ENCODE results near the gene GRK5. TPM values are rescaled to one million over a fixed set of nuclear protein-coding genes. Genes with fewer than 3 reads are reported as not detected.

GRK5 gene
- polyA plus RNA-seq, 1 donor from 2014 or later, result 34.9 TPM

DNA sequence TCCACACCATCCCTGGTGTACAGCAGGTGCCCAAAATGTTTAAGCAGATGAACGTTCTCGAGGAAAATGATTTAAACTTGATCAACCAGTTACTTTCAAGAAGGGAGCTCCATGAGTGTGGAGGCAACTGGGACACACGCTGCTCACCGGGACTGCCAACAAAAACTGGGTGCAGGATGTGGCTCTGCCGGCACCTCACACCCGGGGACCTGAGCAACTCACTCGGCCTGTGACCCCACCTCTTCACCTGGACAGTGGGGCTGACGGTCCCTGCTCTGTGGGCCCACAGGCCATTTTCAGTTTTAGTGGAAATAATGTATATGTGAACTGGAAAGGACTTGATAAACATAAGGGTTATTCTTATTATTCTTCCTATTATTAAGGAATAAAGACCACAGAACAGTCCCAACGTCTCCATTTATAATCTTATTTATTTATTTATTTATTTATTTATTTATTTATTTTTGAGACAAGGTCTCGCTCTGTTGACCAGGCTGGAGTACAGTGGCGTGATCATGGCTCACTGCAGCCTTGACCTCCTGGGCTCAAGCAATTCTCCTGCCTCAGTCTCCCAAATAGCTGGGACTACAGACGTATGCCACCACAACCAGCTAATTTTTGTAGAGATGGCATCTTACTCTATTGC is 274.5 kb downstream of the GRK5 start:
- Histone ChIP-seq H2AFZ (ENCODE audit: low read depth, low read length) (no peak overlapping the region), H4K20me1 (ENCODE audit: insufficient read depth) (no peaks in the 10 kb centered on the region), H3K9ac (ENCODE audit: low read length) (no peak overlapping the region), H3K9me3 (ENCODE audit: low read length) (no peaks in the 10 kb centered on the region), H3K27me3 (ENCODE audit: insufficient read depth, low read depth, low read length) (no peaks in the 10 kb centered on the region), H3K27ac (ENCODE audit: low read length) (no peak overlapping the region), H3F3A (ENCODE audit: insufficient read depth, low read length, poor library complexity, severe bottlenecking) (no peaks in the 10 kb centered on the region), H3K4me3 (ENCODE audit: low read length) (no peak overlapping the region), H3K4me2 (ENCODE audit: low read length) (no peak overlapping the region), H3K79me2 (replicated peaks; ENCODE audit: insufficient read depth, low read length) (no peaks in the 10 kb centered on the region), H3K9me2 (ENCODE audit: insufficient read depth, low read length) (no peaks in the 10 kb centered on the region), H3K36me3 (ENCODE audit: insufficient read depth, low read length) (no peaks in the 10 kb centered on the region)
- no peak for TF ChIP-seq MXI1 (conservative IDR thresholded peaks at IDR 0.05; ENCODE audit: poor library complexity, severe bottlenecking)
- TF ChIP-seq SMC3 (conservative IDR thresholded peaks at IDR 0.05; ENCODE audit: poor library complexity), result no peak
- no peak for TF ChIP-seq RAD21 (conservative IDR thresholded peaks at IDR 0.05)
- TF ChIP-seq CTCF (IDR thresholded peaks at IDR 0.05; ENCODE audit: poor library complexity, severe bottlenecking), result no peak
- no peak for TF ChIP-seq TAF1 (IDR thresholded peaks at IDR 0.05; ENCODE audit: low read depth)
- no peak for TF ChIP-seq EP300 (conservative IDR thresholded peaks at IDR 0.05; ENCODE audit: poor library complexity, severe bottlenecking)
- no peak for TF ChIP-seq EZH2 (IDR thresholded peaks at IDR 0.05; ENCODE audit: borderline replicate concordance, insufficient read depth, low read length, poor library complexity, severe bottlenecking)

DNA sequence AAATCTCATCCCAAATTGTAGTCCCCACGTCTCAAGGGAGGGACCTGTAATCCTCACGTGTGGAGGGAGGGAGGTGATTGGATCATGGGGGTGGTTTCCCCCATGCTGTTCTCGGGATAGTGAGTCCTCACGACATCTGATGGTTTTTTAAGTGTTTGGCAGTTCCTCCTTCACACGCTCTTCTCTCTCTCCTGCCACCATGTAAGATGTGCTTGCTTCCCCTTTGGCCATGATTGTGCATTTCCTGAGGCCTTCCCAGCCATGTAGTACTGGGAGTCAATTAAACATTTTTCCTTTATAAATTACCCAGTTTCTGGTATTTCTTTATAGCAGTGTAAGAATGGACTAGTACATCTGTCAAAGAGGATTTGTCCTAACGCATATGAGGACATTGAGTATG is 275.6 kb downstream of the GRK5 start:
- Histone ChIP-seq H2AFZ (ENCODE audit: low read depth, low read length) (no peak overlapping the region), H4K20me1 (ENCODE audit: insufficient read depth) (no peaks in the 10 kb centered on the region), H3K36me3 (ENCODE audit: insufficient read depth, low read length) (no peaks in the 10 kb centered on the region), H3K4me2 (ENCODE audit: low read length) (no peak overlapping the region), H3F3A (ENCODE audit: insufficient read depth, low read length, poor library complexity, severe bottlenecking) (no peaks in the 10 kb centered on the region), H3K9me3 (ENCODE audit: low read length) (no peaks in the 10 kb centered on the region), H3K79me2 (replicated peaks; ENCODE audit: insufficient read depth, low read length) (no peaks in the 10 kb centered on the region), H3K4me3 (ENCODE audit: low read length) (no peak overlapping the region), H3K27ac (ENCODE audit: low read length) (no peak overlapping the region), H3K27me3 (ENCODE audit: insufficient read depth, low read depth, low read length) (no peaks in the 10 kb centered on the region), H3K9me2 (ENCODE audit: insufficient read depth, low read length) (no peaks in the 10 kb centered on the region), H3K9ac (ENCODE audit: low read length) (no peak overlapping the region)
- TF ChIP-seq POLR2AphosphoS5 (IDR thresholded peaks at IDR 0.05) (no peak), SMC3 (conservative IDR thresholded peaks at IDR 0.05; ENCODE audit: poor library complexity) (no peak), TAF1 (IDR thresholded peaks at IDR 0.05; ENCODE audit: low read depth) (no peak), RAD21 (conservative IDR thresholded peaks at IDR 0.05) (no peak), EZH2 (IDR thresholded peaks at IDR 0.05; ENCODE audit: borderline replicate concordance, insufficient read depth, low read length, poor library complexity, severe bottlenecking) (no peak), EP300 (conservative IDR thresholded peaks at IDR 0.05; ENCODE audit: poor library complexity, severe bottlenecking) (no peak), CTCF (IDR thresholded peaks at IDR 0.05; ENCODE audit: poor library complexity, severe bottlenecking) (no peak), MXI1 (conservative IDR thresholded peaks at IDR 0.05; ENCODE audit: poor library complexity, severe bottlenecking) (no peak)
- TF ChIP-seq, protein P1, sequence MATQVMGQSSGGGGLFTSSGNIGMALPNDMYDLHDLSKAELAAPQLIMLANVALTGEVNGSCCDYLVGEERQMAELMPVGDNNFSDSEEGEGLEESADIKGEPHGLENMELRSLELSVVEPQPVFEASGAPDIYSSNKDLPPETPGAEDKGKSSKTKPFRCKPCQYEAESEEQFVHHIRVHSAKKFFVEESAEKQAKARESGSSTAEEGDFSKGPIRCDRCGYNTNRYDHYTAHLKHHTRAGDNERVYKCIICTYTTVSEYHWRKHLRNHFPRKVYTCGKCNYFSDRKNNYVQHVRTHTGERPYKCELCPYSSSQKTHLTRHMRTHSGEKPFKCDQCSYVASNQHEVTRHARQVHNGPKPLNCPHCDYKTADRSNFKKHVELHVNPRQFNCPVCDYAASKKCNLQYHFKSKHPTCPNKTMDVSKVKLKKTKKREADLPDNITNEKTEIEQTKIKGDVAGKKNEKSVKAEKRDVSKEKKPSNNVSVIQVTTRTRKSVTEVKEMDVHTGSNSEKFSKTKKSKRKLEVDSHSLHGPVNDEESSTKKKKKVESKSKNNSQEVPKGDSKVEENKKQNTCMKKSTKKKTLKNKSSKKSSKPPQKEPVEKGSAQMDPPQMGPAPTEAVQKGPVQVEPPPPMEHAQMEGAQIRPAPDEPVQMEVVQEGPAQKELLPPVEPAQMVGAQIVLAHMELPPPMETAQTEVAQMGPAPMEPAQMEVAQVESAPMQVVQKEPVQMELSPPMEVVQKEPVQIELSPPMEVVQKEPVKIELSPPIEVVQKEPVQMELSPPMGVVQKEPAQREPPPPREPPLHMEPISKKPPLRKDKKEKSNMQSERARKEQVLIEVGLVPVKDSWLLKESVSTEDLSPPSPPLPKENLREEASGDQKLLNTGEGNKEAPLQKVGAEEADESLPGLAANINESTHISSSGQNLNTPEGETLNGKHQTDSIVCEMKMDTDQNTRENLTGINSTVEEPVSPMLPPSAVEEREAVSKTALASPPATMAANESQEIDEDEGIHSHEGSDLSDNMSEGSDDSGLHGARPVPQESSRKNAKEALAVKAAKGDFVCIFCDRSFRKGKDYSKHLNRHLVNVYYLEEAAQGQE (IDR thresholded peaks at IDR 0.05; ENCODE audit: borderline replicate concordance), result no peak
